ENCODE data around the gene FAM110D.
A peak's percentile ranks its signal among the peaks of the same experiment; 100 is the strongest.

The FAM110D gene

DNA sequence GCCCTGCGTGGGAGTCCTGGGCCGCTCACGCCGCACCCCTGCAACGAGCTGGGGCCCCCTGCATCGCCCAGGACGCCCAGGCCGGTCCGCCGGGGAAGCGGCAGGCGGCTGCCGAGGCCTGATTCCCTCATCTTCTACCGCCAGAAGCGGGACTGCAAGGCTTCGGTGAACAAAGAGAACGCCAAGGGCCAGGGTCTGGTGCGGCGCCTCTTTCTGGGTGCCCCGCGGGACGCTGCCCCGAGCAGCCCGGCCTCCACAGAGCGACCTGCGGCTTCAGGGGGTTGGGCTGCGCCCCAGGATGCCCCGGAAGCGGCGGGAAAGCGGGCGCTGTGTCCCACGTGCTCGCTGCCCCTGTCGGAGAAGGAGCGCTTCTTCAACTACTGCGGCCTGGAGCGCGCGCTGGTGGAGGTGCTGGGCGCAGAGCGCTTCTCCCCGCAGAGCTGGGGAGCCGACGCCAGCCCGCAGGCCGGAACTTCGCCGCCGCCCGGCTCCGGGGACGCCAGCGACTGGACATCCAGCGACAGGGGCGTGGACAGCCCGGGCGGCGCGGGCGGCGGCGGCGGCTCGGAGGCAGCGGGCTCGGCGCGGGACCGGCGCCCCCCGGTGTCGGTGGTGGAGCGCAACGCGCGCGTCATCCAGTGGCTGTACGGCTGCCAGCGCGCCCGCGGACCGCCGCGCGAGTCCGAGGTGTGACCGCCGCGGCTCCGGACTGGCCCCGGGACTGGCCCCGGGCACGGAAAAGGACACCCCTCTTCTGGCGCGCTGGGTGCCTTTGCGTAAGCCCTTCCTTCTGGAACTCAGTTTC is 2.7 kb downstream of the FAM110D start:
- DNase-seq, result peak in 47 of 58 donors; percentile 12 to 76 (median 52)

DNA sequence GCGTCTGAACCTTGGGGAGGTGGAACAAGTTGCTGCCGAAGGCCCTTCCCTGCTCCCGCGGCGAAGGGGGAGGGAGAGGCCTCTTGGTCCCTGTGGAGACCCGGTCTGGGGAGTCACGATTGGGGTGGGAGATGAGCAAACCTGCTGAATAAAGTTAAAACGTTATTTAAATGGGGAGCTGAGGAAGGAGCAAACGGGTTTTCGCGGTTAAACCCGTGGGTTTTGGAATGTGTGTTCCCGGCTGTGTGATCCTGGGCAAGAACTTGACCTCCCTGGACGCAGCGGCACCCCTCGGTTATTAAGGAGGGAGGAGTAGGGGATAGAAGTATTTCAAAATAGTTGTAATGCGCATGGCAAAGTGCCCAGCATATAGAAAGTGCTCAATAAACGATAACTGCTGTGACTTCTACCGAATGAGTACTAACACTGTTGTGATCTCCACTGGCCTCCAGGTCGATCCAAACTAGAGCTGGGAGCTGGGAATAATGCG is 3.4 kb downstream of the FAM110D start:
- no peak for DNase-seq

DNA sequence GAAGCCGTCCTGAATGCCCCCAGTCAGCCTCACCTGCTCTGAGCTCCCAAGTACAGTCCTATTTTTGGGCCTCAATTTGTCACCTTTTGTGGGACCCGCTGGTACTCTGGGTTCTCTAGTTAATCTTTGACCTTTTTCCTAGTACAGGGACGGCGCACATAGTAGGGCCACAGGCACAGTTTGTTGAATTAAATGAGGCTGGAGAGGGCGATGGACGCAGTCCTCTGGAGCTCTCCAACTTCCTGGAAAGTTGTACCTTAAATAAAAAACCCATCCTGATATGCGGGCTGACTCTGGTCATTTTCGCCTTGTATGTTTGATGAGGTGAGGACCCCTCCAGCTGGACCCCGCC is 4.8 kb downstream of the FAM110D start:
- DNase-seq, result no peak

GRCh38 chr1:26164036-26164860 is 5.4 kb downstream of the FAM110D start:
- DNase-seq, result peak in 24 of 58 donors; percentile 10 to 63 (median 34)

DNA sequence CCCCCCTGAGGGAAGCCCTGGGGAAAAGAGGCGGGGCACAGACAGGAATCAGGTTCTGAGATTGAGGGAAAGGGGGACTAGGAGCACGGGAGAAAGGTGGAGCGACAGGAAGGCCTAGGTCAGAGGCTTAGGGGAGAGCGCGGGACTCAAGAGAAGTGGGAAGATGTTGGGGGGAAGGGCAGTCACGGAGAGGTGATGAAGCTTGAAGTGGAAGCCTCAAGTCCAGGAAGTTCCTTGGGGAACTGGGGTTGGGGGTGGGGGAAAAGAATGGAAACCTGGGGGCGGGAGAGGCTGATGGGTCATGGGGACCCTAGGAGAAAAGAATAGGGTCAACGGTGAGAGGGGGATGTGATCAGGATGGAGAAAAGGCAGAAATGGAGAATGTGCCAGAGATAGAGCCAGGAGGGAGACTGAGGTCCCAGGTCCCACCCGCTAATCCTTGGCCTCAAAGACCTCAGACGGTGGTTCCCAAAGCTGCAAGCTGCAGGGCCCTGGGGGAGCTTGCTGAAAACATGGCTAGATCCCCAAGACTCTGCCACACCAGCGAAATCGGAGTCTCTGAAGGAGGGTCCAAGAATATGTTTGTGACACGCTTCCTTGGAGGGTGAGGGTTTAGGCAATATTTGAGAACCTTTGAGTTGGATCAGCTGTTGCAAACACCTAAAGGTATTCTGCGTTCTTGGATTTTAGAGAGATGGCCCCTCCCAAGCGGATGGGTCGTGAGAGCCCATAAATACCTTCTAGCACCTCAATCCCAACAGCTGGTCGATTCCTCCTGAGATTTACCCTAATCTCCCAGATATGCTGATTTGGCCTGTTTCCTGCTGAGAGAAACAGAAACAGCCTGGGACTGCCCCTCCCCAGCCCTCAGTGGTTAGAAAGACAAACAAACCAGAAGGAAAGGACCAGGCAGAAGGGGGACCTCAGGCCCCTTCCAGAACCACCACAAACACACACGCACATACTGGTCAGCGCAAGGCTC is 6.3 kb downstream of the FAM110D start:
- DNase-seq, result no peak

DNA sequence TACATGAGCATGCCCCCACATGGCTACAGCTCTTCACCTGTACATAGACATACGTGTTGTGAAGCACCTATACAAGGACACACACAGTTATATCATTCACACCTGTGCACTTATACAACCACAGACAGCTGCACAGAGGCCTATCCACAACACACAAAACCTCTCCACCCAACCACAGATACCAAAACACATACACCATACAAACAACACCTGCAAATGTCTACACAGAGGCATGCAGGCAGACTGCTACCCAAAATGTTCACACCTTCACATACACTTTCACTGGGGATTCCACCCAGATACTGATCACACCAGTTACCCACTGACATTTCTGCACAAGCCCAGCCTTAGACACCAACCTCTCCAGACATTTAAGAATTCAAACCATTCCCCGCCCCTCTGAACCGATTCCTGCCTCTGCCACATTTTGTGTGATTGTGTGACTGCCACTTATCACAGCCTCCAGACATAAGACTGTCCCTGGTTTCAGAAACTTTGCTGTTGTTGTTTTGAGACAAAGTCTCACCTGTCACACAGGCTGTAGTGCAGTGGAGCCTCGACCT is 7.9 kb downstream of the FAM110D start:
- DNase-seq, result no peak

GRCh38 chr1:26168410-26169197 is 9.7 kb downstream of the FAM110D start, which contains the start of gene C1orf232:
C1orf232 (minus strand) TSS chr1:26168963; CDS start chr1:26168499, 464 bp downstream.
- DNase-seq, result peak in 3 of 58 donors; percentile 5 to 43 (median 30)

GRCh38 chr1:26169198-26169554 is 10.3 kb downstream of the FAM110D start:
- peak in 2 of 58 donors; percentile 9 to 10 for DNase-seq

DNA sequence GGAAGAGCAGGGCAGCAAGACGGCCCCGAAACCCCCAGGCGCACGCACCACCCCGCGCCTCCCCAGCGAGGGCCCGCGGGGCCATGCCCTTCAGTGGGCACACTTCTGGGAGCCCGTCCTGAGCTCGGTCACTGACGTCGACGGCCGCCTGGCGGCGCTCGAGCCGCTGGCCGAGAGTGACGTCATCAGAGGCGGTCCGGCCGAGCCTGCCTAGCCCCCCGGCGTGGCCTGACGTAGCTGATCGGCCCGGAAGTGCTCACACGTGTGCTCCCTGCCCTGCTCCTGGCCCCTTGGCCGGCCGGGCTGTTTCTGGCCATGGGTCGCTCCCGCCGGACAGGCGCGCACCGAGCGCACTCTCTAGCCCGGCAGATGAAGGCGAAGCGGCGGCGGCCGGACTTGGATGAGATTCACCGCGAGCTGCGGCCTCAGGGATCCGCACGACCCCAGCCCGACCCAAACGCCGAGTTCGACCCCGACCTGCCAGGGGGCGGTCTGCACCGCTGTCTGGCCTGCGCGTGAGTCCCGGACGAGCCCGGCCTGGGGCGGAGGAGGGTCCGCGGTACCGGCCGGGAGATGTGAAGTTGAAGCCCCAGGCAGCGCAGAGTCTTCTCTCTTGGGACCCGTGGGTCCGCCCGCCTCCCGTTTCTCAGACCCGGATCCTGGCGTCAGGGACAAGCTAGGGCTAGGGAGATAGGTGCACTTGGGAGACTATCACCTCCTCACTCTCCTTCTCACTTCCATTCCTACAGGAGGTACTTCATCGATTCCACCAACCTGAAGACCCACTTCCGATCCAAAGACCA is 11.0 kb downstream of the FAM110D start, which contains the start of gene ZNF593:
Gene ZNF593 (plus strand): TSS at position 240 of the 803 bp plus-strand sequence. CDS start 76 bp downstream, at position 316.
- DNase-seq, result peak; percentile 31 to 94 (median 84)

DNA sequence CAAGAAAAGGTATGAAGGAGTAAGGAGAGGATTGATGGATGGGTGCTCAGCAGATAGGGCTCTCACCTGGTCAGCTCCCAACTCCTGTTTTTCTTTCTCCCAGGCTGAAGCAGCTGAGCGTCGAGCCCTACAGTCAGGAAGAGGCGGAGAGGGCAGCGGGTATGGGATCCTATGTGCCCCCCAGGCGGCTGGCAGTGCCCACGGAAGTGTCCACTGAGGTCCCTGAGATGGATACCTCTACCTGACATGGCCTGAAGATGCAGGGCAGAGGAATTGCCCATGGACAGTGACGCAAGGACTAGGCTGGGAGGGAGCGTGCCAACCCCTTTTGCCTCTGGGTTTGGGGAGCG is 11.6 kb downstream of the FAM110D start:
- no peak for DNase-seq

DNA sequence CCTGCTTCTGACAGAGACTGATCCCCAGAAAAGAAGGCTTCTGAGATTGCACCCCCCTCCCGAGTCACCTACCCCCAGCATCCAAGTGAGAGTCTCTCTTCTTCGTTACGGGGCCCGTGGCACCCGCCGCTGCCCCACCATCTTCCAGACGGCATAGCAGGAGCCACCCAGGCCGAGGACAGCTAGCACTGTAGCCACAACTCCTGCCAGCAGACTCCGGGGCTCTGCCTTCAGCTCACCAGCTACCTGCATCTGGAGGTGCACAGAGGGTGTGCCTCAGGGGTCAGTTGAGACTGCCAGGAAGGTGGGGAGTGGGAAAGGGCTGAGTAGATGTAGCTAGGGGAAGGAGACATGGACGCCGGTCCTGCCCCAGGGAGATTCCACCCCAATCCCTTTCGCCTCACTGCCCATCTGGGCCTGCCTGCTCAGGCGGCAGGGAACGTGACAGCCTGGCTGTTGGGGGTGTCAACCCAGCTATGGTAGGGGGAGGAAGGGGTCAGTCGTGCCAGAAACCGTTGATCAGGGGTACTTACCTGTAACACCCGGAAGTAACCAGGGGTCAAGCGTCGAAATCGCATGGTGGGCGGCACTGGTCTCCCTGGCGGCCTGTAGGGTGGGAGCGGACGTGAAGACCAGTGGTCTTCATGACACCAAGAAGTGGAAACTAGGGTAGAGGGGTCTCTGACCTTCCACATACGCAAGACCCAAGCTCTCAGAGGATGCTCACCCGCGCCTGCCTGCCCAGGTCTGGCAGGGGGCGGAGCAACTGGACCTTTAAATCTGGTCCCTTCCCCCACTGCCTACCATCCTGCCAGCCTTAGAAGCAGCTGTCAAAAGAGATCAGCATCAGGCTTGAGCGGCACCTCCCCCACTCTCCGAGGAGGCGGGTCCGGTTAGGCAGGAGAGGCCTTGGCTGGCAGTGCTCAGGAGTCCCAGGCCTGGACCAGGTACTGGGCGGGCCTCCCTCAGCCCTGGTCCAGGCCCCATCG is 12.5 kb downstream of the FAM110D start, which contains the start of gene ZNF593OS:
Gene ZNF593OS (minus strand): TSS at position 749 of the 989 bp plus-strand sequence. CDS start 171 bp downstream, at position 578.
- no peak for DNase-seq

GRCh38 chr1:26175346-26175745 is 16.5 kb downstream of the FAM110D start:
- no peak for DNase-seq

GRCh38 chr1:26177182-26177684 is 18.4 kb downstream of the FAM110D start, which contains the start of gene CNKSR1:
CNKSR1 (plus strand) TSS chr1:26177491; CDS start chr1:26177548, 57 bp downstream.
- no peak for DNase-seq

DNA sequence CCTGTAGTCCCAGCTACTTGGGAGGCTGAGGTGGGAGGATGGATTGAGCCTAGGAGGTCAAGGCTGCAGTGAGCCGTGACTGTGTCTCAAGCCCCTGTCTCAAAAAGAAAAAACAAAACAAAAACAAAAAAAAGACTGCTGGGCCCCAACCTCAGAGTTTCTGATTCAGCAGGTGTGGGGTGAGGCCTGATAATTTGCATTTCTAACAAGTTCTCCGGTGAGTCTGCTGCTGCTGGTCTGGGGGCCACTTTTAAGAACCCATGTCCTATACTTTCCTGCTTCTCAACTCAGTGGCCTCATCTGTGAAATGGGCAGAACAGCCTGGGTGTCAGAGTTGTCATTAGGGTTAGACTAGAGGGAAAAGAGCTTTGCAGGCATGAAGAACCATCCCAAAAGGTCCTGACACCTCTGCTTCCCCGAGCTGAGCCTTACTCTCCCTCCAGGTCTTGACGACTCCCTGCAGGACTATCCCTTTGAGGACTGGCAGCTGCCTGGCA is 21.2 kb downstream of the FAM110D start:
- DNase-seq, result no peak

DNA sequence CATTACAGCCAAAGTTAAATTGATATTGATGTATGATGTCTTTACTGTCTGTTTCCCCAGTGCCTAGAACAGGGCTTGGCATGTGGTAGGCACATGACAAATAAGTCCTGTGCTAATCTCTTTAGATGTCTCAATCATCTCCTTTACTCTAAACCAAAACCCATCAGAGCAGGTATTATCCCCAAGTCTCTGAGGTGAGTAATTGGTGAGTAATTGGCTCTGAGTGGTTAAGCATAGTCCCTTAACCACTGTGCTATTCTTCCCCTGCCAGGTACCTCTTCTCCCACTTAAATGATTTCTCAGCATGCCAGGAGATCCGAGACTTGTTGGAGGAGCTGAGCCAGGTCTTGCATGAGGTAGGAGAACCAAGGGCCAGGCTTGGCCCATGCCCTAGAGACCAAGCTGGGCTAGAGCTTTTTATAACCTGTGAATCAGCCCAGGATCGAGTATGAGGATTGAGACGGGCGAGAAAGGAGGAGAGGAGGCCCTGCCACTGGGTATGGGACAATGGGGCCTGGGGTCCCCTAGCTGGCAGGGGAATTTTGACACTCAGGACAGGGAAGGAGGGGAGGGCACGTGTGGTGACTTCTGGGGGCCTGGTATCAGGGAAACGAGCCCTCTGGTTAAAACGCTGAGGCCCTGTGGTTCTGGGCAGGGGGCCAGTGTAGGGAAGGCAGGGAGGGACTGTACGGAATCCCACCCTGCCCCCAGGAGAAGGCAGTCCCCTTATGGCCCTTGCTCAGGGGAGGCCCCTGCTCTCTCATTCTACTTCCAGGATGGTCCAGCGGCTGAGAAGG is 22.9 kb downstream of the FAM110D start:
- no peak for DNase-seq

DNA sequence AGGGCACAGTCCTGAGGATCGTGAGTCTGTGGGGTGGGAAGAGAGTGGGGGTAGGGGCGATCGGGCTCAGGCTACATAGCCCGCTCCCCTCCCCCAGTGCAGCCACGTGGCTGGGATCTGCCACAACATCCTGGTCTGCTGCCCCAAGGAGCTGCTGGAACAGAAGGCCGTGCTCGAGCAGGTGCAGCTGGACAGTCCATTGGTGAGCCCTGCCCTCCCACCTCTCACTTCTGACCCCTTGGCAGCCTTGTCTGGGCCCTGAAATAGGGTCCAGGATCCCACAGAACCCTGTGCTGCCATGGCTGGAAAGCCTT is 23.5 kb downstream of the FAM110D start:
- DNase-seq, result no peak

All from anterior cingulate cortex (tissue), 58 donors.